ENCODE results near the gene NRXN3.

DNA sequence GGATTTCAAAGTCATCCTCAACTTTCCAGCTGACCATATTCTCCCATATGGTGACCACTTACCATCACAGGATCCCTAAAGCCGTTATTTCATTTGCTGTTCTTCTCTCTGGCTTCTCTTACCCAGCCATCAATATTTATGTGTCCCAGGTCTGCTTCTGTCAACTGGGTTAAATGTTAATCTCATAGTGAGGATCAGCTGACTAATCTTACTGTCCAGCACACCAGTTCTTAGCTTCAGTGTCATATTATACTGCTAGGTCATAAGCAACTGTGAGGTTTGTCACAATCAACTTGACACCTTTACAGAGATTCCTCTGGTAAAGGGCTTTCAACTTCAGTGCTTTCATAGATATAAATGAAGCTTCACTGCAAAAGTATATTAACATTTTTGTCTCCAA is 1746.7 kb downstream of the NRXN3 start:
- TF ChIP-seq, protein P1, sequence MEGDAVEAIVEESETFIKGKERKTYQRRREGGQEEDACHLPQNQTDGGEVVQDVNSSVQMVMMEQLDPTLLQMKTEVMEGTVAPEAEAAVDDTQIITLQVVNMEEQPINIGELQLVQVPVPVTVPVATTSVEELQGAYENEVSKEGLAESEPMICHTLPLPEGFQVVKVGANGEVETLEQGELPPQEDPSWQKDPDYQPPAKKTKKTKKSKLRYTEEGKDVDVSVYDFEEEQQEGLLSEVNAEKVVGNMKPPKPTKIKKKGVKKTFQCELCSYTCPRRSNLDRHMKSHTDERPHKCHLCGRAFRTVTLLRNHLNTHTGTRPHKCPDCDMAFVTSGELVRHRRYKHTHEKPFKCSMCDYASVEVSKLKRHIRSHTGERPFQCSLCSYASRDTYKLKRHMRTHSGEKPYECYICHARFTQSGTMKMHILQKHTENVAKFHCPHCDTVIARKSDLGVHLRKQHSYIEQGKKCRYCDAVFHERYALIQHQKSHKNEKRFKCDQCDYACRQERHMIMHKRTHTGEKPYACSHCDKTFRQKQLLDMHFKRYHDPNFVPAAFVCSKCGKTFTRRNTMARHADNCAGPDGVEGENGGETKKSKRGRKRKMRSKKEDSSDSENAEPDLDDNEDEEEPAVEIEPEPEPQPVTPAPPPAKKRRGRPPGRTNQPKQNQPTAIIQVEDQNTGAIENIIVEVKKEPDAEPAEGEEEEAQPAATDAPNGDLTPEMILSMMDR (conservative IDR thresholded peaks at IDR 0.05; ENCODE audit: low read depth, low read length) = no peak
- TF ChIP-seq POLR2A (IDR thresholded peaks at IDR 0.05; ENCODE audit: low read depth, low read length) (no peak), MAZ (IDR thresholded peaks at IDR 0.05; ENCODE audit: borderline replicate concordance, low read depth, low read length) (no peak), MAFK (IDR thresholded peaks at IDR 0.05; ENCODE audit: low read depth, low read length) (no peak)

Data from IMR-90 (cell line).